Measurements from ENCODE around the gene EBPL. TPM values are rescaled to one million over a fixed set of nuclear protein-coding genes. Genes with fewer than 3 reads are reported as not detected.

The EBPL gene
- total RNA-seq, 1 donor = 47.0 TPM

- no peak for TF ChIP-seq CTCF (IDR thresholded peaks at IDR 0.05; ENCODE audit: insufficient read depth, low read length)
- H3K4me3 ChIP-seq (ENCODE audit: low read depth, low read length) = no peak overlapping the region
- no peak for DNase-seq (ENCODE audit: low read depth)
Observed at GRCh38 chr13:49629947-49630346, 61.3 kb downstream of the EBPL start.

- no peak overlapping the region for H3K4me3 ChIP-seq (ENCODE audit: low read depth, low read length)
- no peak for TF ChIP-seq CTCF (IDR thresholded peaks at IDR 0.05; ENCODE audit: insufficient read depth, low read length)
- no peak for DNase-seq (ENCODE audit: low read depth)
Observed at GRCh38 chr13:49629196-49629938, 61.9 kb downstream of the EBPL start.

GRCh38 chr13:49627831-49628652 lies 63.2 kb downstream of the EBPL start, which contains the start of gene ARL11:
ARL11 (plus strand) TSS chr13:49628507; CDS start chr13:49630448, 1,941 bp downstream.
- TF ChIP-seq CTCF (IDR thresholded peaks at IDR 0.05; ENCODE audit: insufficient read depth, low read length) = no peak
- H3K4me3 ChIP-seq (ENCODE audit: low read depth, low read length) = no peak within 1 kb of the TSS
- DNase-seq (ENCODE audit: low read depth) = no peak

- no peak for DNase-seq (ENCODE audit: low read depth)
- H3K4me3 ChIP-seq (ENCODE audit: low read depth, low read length) = no peak overlapping the region
- no peak for TF ChIP-seq CTCF (IDR thresholded peaks at IDR 0.05; ENCODE audit: insufficient read depth, low read length)
Observed at GRCh38 chr13:49625392-49626079, 65.8 kb downstream of the EBPL start.

GRCh38 chr13:49624229-49624628 lies 67.1 kb downstream of the EBPL start:
- DNase-seq (ENCODE audit: low read depth) = no peak

More at GRCh38 chr13:49624229-49624628, 67.1 kb downstream of the EBPL start:
- no peak for TF ChIP-seq CTCF (IDR thresholded peaks at IDR 0.05; ENCODE audit: insufficient read depth, low read length)
- no peak overlapping the region for H3K4me3 ChIP-seq (ENCODE audit: low read depth, low read length)

All from fibroblast of the aortic adventitia (primary cell).